ENCODE data around the gene COL24A1.

Gene COL24A1

DNA sequence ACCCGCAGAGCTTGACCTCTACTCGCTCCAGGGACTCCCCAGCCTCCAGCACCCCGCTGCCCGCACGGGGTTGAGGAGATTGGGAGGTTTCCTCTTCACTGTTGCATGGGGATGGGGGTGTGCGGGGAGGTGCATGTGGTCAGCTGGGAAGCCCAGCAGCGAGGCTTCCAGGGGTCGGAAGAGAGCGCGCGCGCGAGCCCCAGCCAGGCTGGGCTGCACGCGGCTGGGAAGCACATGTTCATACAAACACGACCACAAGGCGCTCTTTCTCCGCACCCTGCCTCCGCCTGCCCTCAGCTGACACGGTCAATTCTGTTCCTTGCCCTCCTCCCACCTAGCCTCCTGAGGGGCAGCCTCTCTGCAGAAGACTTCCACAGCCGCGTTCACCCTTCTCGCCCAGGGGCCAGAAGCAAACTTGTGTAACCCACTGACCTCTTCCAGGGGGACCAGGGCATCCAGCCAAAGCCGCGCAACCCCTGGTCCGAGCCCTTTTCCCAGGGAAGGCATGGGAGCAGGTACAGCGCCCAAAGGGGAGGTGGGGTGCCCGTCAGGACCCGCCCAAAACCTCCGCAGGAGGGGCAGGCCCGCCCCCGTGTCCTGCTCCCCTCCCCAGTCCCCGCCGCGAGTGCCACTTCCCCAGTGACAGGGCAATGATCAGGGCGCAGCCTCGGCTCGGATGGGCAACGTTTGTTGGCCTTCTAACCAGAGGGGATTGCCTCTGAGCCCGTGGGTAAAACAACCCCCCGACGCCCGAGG, 1.3 kb downstream of the COL24A1 start:
- peak overlapping the region; percentile 48 for H3K4me3 ChIP-seq (ENCODE audit: low read depth, low read length)
- no peak for TF ChIP-seq CTCF (IDR thresholded peaks at IDR 0.05; ENCODE audit: insufficient read depth, low read length, missing control alignments)
- ChIA-PET POLR2A (no interaction called here), CTCF (no interaction called here)
- no peak for DNase-seq (ENCODE audit: low read depth, low spot score)

GRCh38 chr1:86154571-86155050, 2.0 kb downstream of the COL24A1 start:
- peak overlapping the region; percentile 18; the same call in 1 of the 2 replicates for H3K4me3 ChIP-seq (ENCODE audit: low read depth, low read length)
- ChIA-PET POLR2A (no interaction called here), CTCF (no interaction called here)
- DNase-seq (ENCODE audit: low read depth, low spot score), result no peak
- TF ChIP-seq CTCF (IDR thresholded peaks at IDR 0.05; ENCODE audit: insufficient read depth, low read length, missing control alignments), result no peak

- DNase-seq (ENCODE audit: low read depth, low spot score), result no peak
- CTCF ChIA-PET, result interaction anchor here (1.1 to 1.6 kb wide), 2 partner anchors 135 to 136 kb away, joined by 3 to 4 read pairs; no protein-coding TSS in a partner anchor
- no peak overlapping the region for H3K4me3 ChIP-seq (ENCODE audit: low read depth, low read length)
- POLR2A ChIA-PET, result no interaction called here
- no peak for TF ChIP-seq CTCF (IDR thresholded peaks at IDR 0.05; ENCODE audit: insufficient read depth, low read length, missing control alignments)
Observed at GRCh38 chr1:86153836-86154235, 2.7 kb downstream of the COL24A1 start.

DNA sequence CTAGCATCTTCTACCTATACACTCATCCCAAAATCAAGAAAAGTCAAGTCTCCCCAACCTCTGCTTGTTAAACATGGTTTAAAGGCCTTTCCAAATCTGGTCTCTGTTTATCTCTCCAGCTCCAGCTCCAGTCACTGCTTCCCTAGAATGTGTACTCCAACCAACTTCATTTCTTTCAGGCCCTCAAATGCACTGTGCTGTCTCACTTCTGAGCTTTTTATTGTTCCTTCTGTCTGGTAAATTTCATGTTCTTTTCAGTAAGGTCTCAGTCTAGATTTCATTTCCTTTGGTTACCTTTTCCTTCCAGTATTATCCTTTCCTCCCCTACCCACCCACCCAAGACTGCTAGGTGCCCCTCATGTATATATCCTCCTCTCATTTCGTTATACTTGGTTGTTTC, 3.7 kb downstream of the COL24A1 start:
- no peak for DNase-seq (ENCODE audit: low read depth, low spot score)
- POLR2A ChIA-PET, result no interaction called here

GRCh38 chr1:86151427-86151826, 5.1 kb downstream of the COL24A1 start:
- ChIA-PET POLR2A (no interaction called here), CTCF (no interaction called here)
- TF ChIP-seq CTCF (IDR thresholded peaks at IDR 0.05; ENCODE audit: insufficient read depth, low read length, missing control alignments), result no peak
- no peak for DNase-seq (ENCODE audit: low read depth, low spot score)
- no peak overlapping the region for H3K4me3 ChIP-seq (ENCODE audit: low read depth, low read length)

More for the DNA sequence above, 3.7 kb downstream of the COL24A1 start:
- no peak overlapping the region for H3K4me3 ChIP-seq (ENCODE audit: low read depth, low read length)
- TF ChIP-seq CTCF (IDR thresholded peaks at IDR 0.05; ENCODE audit: insufficient read depth, low read length, missing control alignments), result no peak
- CTCF ChIA-PET, result interaction anchor here (1.1 to 1.6 kb wide), 2 partner anchors 134 to 135 kb away, joined by 3 to 4 read pairs; no protein-coding TSS in a partner anchor

DNA sequence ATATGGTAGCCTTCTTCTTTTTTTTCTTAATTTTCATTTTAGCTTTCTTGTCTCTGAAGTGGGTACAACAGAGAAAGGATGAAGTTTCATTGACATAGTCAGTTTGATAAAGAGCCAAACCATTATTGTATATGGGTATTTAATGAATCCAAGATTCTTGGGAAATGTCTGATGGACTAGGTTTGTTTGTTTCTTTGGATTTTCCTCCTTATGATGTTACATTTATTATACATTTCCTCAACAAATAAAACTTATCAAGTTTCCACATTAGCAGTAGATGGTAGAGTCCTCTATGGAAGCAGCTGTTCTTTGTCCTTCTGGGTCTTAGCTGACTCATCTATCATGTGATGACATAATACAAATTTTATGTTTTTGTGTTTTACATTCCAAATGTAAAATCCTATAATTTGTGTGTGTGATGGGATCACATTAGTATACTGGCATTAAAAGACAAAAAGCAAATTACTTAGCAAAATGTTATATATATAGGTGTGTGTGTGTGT, 6.0 kb downstream of the COL24A1 start:
- DNase-seq (ENCODE audit: low read depth, low spot score), result no peak

More for the DNA sequence above, 6.0 kb downstream of the COL24A1 start:
- TF ChIP-seq CTCF (IDR thresholded peaks at IDR 0.05; ENCODE audit: insufficient read depth, low read length, missing control alignments), result no peak
- no peak overlapping the region for H3K4me3 ChIP-seq (ENCODE audit: low read depth, low read length)
- ChIA-PET CTCF (no interaction called here), POLR2A (no interaction called here)

Data from AG04449 (cell line).